DND-41 (cell line): Measurements from ENCODE around the gene RPS8.

ENCODE experiments used
- ATAC-seq: fragments of 200-7000 bp; cut with Tn5 transposase; 3 replicates; pipeline ENCODE4 v1.9.1; 2021; ENCODE audit warnings: low read depth; ENCODE audit not compliant: insufficient read depth
- DNase-seq: peaks from one replicate; pipeline ENCODE4 v3.0.0-alpha.2; 2020
- H2AFZ ChIP-seq: 2 replicates; pipeline ENCODE4 v1.6.0; 2012; ENCODE audit warnings: low read depth, low read length
- H3K27ac ChIP-seq: 2 replicates; pipeline ENCODE4 v1.5.1; 2012; ENCODE audit warnings: low read length, inconsistent platforms
- H3K27me3 ChIP-seq: fragments of 200-600 bp; sonication (generic); 2 replicates; pipeline ENCODE4 v1.6.0; 2012; ENCODE audit warnings: low read length, mild to moderate bottlenecking, inconsistent platforms; ENCODE audit not compliant: insufficient read depth, poor library complexity
- H3K36me3 ChIP-seq: 2 replicates; pipeline ENCODE4 v1.5.1; 2012; ENCODE audit warnings: low read length, inconsistent platforms; ENCODE audit not compliant: insufficient read depth
- H3K4me1 ChIP-seq: 2 replicates; pipeline ENCODE4 v1.5.1; 2012; ENCODE audit warnings: mild to moderate bottlenecking, low read length; ENCODE audit not compliant: insufficient read depth
- H3K4me2 ChIP-seq: 2 replicates; pipeline ENCODE4 v1.6.0; 2012; ENCODE audit warnings: mild to moderate bottlenecking, moderate library complexity, low read length, inconsistent platforms; ENCODE audit not compliant: insufficient read depth
- H3K4me3 ChIP-seq, 2 experiments: fragments of 200-600 bp in 1 of 2; shearing (Covaris generic) in 1 of 2; 2 replicates each; pipeline ENCODE4 v1.5.1; 2012 to 2016; ENCODE audit warnings: inconsistent platforms in 2 of 2, low read length in 2 of 2, mild to moderate bottlenecking in 2 of 2, low read depth in 1 of 2, moderate library complexity in 1 of 2
- H3K79me2 ChIP-seq: 2 replicates; pipeline ENCODE4 v1.6.0; 2012; ENCODE audit warnings: low read length, inconsistent platforms; ENCODE audit not compliant: insufficient read depth
- H3K9ac ChIP-seq: 2 replicates; pipeline ENCODE4 v1.6.0; 2012; ENCODE audit warnings: low read depth, mild to moderate bottlenecking, inconsistent platforms, low read length, moderate library complexity
- H3K9me3 ChIP-seq: 2 replicates; pipeline ENCODE4 v1.5.1; 2012; ENCODE audit warnings: low read length, moderate library complexity, mild to moderate bottlenecking, inconsistent platforms; ENCODE audit not compliant: insufficient read depth, severe bottlenecking
- H4K20me1 ChIP-seq: 2 replicates; pipeline ENCODE4 v1.6.0; 2012; ENCODE audit warnings: low read length; ENCODE audit not compliant: insufficient read depth
- CTCF ChIP-seq: IDR thresholded peaks from 2 replicates; pipeline ENCODE4 v1.5.1; 2012; ENCODE audit warnings: borderline replicate concordance, low read length, moderate library complexity, mild to moderate bottlenecking; ENCODE audit not compliant: poor library complexity, severe bottlenecking; ENCODE audit errors: extremely low read depth
- EZH2 ChIP-seq: IDR thresholded peaks from 3 replicates; pipeline ENCODE4 v1.6.1; 2012; ENCODE audit warnings: borderline replicate concordance, low read depth, mild to moderate bottlenecking, moderate library complexity, low read length, inconsistent platforms; ENCODE audit not compliant: severe bottlenecking

The RPS8 gene

GRCh38 chr1:44787506-44787905 is 12.2 kb downstream of the RPS8 start:
- Histone ChIP-seq H2AFZ (no peak overlapping the region), H3K9me3 (no peaks in the 10 kb centered on the region), H3K4me1 (no peaks in the 10 kb centered on the region), H3K36me3 (no peaks in the 10 kb centered on the region), H4K20me1 (no peaks in the 10 kb centered on the region), H3K27me3 (no peaks in the 10 kb centered on the region), H3K27ac (no peak overlapping the region), H3K4me3 (no peak overlapping the region), H3K9ac (no peak overlapping the region), H3K4me2 (no peak overlapping the region), H3K79me2 (no peaks in the 10 kb centered on the region)
- no peak for DNase-seq
- ATAC-seq: no peak
- TF ChIP-seq EZH2 (no peak), CTCF (no peak)

- no peaks in the 10 kb centered on the region for H4K20me1 ChIP-seq
- no peaks in the 10 kb centered on the region for H3K4me1 ChIP-seq
- no peak within 1 kb of the TSS for H2AFZ ChIP-seq
- DNase-seq (no peak), ATAC-seq (no peak)
- no peak for TF ChIP-seq EZH2
- no peak for TF ChIP-seq CTCF
- H3K4me3 ChIP-seq: no peak within 1 kb of the TSS
- H3K27ac ChIP-seq: no peak within 1 kb of the TSS
- H3K9me3 ChIP-seq: no peaks in the 10 kb centered on the region
- no peak within 1 kb of the TSS for H3K4me2 ChIP-seq
- no peaks in the 10 kb centered on the region for H3K36me3 ChIP-seq
- H3K79me2 ChIP-seq: no peaks in the 10 kb centered on the region
- no peaks in the 10 kb centered on the region for H3K27me3 ChIP-seq
- no peak within 1 kb of the TSS for H3K9ac ChIP-seq
These were observed 12.9 kb downstream of the RPS8 start, which contains the start of gene BEST4 for GRCh38 chr1:44788120-44788860. Gene BEST4 (minus strand): TSS chr1:44788170. CDS start chr1:44787705, 465 bp downstream.

- no peak overlapping the region for H3K27ac ChIP-seq
- H3K4me3 ChIP-seq: no peak overlapping the region
- no peak overlapping the region for H2AFZ ChIP-seq
- no peaks in the 10 kb centered on the region for H3K36me3 ChIP-seq
- no peaks in the 10 kb centered on the region for H3K9me3 ChIP-seq
- H4K20me1 ChIP-seq: no peaks in the 10 kb centered on the region
- no peak overlapping the region for H3K9ac ChIP-seq
- ATAC-seq (no peak), DNase-seq (no peak)
- H3K79me2 ChIP-seq: no peaks in the 10 kb centered on the region
- no peak for TF ChIP-seq EZH2
- no peak for TF ChIP-seq CTCF
- no peaks in the 10 kb centered on the region for H3K27me3 ChIP-seq
- H3K4me2 ChIP-seq: no peak overlapping the region
- H3K4me1 ChIP-seq: no peaks in the 10 kb centered on the region
These were observed 15.8 kb downstream of the RPS8 start for GRCh38 chr1:44790968-44791801.
